ENCODE results near the gene DIPK1B. TPM values are rescaled to one million over a fixed set of nuclear protein-coding genes. Genes with fewer than 3 reads are reported as not detected.
A peak's percentile ranks its signal among the peaks of the same experiment; 100 is the strongest.

The DIPK1B gene
- total RNA-seq, 2 donors from 2014 or later: 1.3 to 3.2 TPM

DNA sequence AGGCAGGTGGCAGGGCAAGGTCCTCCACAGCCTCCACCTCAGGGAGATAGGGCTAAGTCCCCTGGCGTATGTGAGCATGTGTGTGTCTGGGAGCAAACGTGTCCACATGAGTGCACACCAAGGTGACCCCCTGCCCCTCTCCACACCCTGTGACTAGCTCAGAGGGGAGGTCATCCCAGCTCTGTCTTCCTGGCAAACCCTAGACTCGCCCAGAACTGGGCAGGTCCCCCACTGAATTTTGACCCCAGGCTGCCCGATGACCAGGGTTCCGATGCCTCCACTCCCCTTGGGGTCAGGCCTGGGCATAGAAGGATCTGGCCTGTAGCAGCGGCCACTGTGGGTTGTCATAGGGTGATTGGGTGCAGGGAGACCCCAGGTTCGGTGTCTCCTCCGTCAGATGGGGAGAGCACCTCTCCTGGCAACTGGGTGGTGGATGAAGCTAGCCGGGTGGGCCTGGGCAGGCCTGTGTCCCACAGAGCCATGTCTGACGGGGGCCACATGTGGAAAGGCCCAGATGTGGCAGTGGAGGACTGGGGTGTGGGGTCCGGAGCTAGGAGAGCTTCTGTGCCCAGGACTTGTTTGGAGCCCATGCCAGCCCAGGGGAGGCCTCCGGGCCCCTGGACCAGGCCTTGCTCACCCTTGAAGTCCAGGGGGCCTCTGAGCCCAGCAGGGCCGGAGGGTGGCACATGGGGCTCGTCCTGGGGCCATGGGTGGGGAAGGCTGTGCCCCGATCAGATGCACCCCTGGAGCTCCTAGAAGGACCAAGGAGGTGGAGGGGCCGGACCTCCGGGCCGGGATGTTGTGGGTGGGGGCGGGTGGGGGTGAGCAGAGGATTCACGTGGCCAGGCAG is 6.2 kb downstream of the DIPK1B start:
- DNase-seq: no peak
- H3K27ac Mint-ChIP-seq: no peak overlapping the region
- no peak for ATAC-seq
- no peaks in the 10 kb centered on the region for H3K9me3 ChIP-seq (ENCODE audit: control insufficient read depth, low read length, poor library complexity, severe bottlenecking)
- H3K4me1 Mint-ChIP-seq: peaks cover 3% of the 10 kb centered on the region
- no peaks in the 10 kb centered on the region for H3K36me3 Mint-ChIP-seq (ENCODE audit: low read depth)
- no peak overlapping the region for H3K4me3 Mint-ChIP-seq
- H3K27me3 Mint-ChIP-seq: peaks cover 16% of the 10 kb centered on the region

DNA sequence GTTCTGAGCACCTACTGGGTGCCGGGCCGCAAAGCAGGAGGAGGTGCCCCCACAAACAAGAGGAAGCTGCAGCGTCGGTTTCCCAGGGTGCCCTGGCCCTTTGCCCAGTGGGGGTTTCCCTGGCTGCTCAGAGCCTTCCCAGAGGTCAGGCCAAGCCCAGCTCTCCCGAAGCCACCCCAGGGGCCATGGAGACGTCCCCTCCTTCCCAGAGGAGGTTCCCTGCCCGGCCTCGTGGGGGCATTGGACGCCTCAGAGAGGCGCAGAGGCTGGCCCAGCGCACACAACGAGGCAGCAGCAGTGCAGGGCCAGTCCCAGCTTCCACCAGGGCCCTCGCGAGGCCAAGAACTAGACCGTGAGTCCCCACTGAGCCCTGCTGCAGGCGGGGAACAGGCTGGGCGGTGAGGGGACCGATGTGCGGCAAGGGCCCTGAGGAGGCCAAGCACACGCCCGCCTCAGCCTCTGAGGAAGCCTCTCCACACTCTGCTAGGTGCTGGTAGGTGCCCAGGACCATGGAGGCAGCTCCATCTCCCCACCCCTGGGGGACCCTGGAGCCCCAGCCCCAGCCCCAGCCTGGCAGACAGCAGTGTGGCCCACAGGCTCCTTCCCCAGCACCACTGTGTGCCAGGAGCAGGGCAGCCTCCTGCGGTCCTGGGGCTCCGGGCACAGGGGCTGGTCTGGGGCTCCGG is 7.0 kb downstream of the DIPK1B start:
- Mint-ChIP-seq H3K27me3 (peaks cover 8% of the 10 kb centered on the region), H3K4me3 (no peak overlapping the region), H3K4me1 (peaks cover 4% of the 10 kb centered on the region), H3K27ac (no peak overlapping the region), H3K36me3 (ENCODE audit: low read depth) (peaks cover under 1% of the 10 kb centered on the region)
- no peak for DNase-seq
- no peaks in the 10 kb centered on the region for H3K9me3 ChIP-seq (ENCODE audit: control insufficient read depth, low read length, poor library complexity, severe bottlenecking)
- ATAC-seq: peak; percentile 52

DNA sequence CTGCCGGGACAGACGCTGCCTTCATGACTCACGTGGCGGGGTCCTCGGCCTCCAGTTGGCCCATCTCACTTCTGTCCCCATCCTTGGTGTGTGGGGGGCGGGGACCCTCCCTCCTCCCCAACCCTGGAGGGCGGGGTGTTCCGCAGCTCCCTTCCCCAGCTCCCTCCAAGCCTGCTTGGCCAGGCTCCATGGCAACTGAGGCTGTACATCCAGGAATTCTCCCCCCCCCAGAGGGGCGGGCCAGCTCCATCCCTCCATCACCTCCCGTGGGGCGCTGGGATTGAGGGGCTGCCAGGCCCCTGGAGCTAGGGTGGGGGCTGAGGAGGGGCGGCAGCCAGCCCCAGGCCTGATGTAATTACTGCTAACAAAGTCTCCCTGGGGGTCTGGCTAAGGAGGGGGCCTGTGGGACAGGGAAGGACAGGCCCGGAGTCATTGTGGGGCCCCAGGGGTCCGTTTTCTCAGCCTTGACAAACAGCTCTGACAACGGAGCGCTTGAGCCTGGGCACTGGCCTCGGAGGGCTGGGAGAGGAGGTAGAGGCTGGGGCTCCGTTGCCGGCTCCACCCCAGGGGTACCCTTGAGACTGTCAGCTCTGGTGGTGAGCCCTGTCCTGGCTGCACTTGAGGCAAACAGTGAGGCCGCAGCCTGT is 8.0 kb downstream of the DIPK1B start:
- peaks cover 2% of the 10 kb centered on the region for H3K36me3 Mint-ChIP-seq (ENCODE audit: low read depth)
- peaks cover 7% of the 10 kb centered on the region for H3K27me3 Mint-ChIP-seq
- H3K4me3 Mint-ChIP-seq: no peak overlapping the region
- no peaks in the 10 kb centered on the region for H3K9me3 ChIP-seq (ENCODE audit: control insufficient read depth, low read length, poor library complexity, severe bottlenecking)
- H3K27ac Mint-ChIP-seq: no peak overlapping the region
- no peak for DNase-seq
- peaks cover 6% of the 10 kb centered on the region for H3K4me1 Mint-ChIP-seq
- no peak for ATAC-seq

DNA sequence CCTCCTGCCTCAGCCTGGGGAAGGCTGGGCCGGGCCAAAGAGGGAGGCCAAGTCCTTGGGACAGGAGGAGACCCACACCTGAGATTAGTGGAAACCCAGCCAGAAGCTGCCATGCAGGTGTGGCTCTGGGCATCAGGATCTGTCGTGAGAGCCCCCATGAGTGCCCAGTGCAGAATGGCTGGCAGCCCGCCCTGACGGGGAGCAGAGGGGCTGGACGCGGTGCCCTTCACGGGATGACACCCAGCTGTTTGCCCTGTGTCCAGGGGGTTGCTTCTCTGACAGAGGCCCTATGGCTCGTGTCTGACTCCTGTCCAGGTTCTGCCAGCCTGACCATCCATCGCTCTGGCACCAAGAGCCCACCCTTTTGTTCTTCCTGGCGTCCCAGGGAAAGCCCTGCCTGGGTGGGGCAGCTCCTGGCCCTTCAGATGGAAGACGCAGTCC is 8.5 kb downstream of the DIPK1B start:
- Mint-ChIP-seq H3K4me3 (peak overlapping the region; percentile 49), H3K4me1 (peaks cover 6% of the 10 kb centered on the region), H3K27me3 (peaks cover 3% of the 10 kb centered on the region), H3K27ac (no peak overlapping the region), H3K36me3 (ENCODE audit: low read depth) (peaks cover 2% of the 10 kb centered on the region)
- ATAC-seq: no peak
- no peak for DNase-seq
- H3K9me3 ChIP-seq (ENCODE audit: control insufficient read depth, low read length, poor library complexity, severe bottlenecking): no peaks in the 10 kb centered on the region

- H3K4me3 Mint-ChIP-seq: peak overlapping the region; percentile 49
- no peak overlapping the region for H3K27ac Mint-ChIP-seq
- H3K27me3 Mint-ChIP-seq: no peaks in the 10 kb centered on the region
- DNase-seq (no peak), ATAC-seq (no peak)
- H3K9me3 ChIP-seq (ENCODE audit: control insufficient read depth, low read length, poor library complexity, severe bottlenecking): no peaks in the 10 kb centered on the region
- H3K4me1 Mint-ChIP-seq: peaks cover 10% of the 10 kb centered on the region
- peaks cover 3% of the 10 kb centered on the region for H3K36me3 Mint-ChIP-seq (ENCODE audit: low read depth)
Observed at GRCh38 chr9:136721339-136722092, 9.1 kb downstream of the DIPK1B start.

GRCh38 chr9:136722093-136722968 is 10.0 kb downstream of the DIPK1B start:
- Mint-ChIP-seq H3K4me3 (no peak overlapping the region), H3K4me1 (peaks cover 16% of the 10 kb centered on the region), H3K27me3 (no peaks in the 10 kb centered on the region), H3K27ac (no peak overlapping the region), H3K36me3 (ENCODE audit: low read depth) (peaks cover 7% of the 10 kb centered on the region)
- no peaks in the 10 kb centered on the region for H3K9me3 ChIP-seq (ENCODE audit: control insufficient read depth, low read length, poor library complexity, severe bottlenecking)
- ATAC-seq (no peak), DNase-seq (no peak)

DNA sequence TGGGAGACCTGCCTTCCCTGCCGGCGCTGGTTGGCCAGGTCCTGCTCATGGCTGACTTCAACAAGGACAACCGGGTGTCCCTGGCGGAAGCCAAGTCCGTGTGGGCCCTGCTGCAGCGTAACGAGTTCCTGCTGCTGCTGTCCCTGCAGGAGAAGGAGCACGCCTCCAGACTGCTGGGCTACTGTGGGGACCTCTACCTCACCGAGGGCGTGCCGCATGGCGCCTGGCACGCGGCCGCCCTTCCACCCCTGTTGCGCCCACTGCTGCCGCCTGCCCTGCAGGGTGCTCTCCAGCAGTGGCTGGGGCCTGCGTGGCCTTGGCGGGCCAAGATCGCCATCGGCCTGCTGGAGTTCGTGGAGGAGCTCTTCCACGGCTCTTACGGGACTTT is 10.6 kb downstream of the DIPK1B start:
- ATAC-seq (no peak), DNase-seq (no peak)
- H3K36me3 Mint-ChIP-seq (ENCODE audit: low read depth): peaks cover 7% of the 10 kb centered on the region
- H3K27me3 Mint-ChIP-seq: no peaks in the 10 kb centered on the region
- H3K4me3 Mint-ChIP-seq: no peak overlapping the region
- H3K4me1 Mint-ChIP-seq: peaks cover 20% of the 10 kb centered on the region
- H3K27ac Mint-ChIP-seq: no peak overlapping the region
- H3K9me3 ChIP-seq (ENCODE audit: control insufficient read depth, low read length, poor library complexity, severe bottlenecking): no peaks in the 10 kb centered on the region

DNA sequence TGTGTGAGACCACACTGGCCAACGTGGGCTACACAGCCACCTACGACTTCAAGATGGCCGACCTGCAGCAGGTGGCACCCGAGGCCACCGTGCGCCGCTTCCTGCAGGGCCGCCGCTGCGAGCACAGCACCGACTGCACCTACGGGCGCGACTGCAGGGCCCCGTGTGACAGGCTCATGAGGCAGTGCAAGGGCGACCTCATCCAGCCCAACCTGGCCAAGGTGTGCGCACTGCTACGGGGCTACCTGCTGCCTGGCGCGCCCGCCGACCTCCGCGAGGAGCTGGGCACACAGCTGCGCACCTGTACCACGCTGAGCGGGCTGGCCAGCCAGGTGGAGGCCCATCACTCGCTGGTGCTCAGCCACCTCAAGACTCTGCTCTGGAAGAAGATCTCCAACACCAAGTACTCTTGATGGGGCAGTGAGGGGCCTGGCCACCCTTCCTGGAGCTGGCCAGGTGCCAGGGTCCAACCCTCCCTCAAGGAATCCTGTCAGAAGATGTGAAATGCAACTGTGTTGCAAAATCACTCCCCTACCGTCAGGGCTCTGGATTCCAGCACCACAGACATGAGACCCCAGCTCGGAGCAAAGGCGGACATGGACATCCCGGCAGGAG is 11.1 kb downstream of the DIPK1B start:
- DNase-seq (no peak), ATAC-seq (no peak)
- H3K4me3 Mint-ChIP-seq: peak overlapping the region; percentile 15
- peaks cover 7% of the 10 kb centered on the region for H3K36me3 Mint-ChIP-seq (ENCODE audit: low read depth)
- peaks cover 20% of the 10 kb centered on the region for H3K4me1 Mint-ChIP-seq
- H3K9me3 ChIP-seq (ENCODE audit: control insufficient read depth, low read length, poor library complexity, severe bottlenecking): no peaks in the 10 kb centered on the region
- no peak overlapping the region for H3K27ac Mint-ChIP-seq
- no peaks in the 10 kb centered on the region for H3K27me3 Mint-ChIP-seq

DNA sequence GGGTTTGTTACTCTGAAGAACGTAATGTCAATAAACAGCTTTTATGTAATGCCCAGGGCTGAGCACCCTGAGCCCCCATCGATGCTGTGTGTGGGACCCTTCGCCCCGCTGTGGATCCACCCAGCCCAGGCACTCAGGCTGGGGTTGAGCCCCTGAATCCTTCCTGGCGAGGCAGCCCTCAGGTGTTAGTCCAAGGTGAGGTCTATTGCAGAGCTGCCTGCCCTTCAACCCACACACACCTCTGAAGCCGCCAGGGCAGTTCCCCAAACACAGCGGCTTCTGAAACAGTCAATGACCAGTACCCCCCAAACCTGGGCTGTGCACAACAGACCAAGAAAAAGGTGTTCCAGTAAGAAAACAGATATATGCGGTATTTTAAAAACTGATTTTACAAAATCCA is 11.6 kb downstream of the DIPK1B start:
- no peak overlapping the region for H3K4me3 Mint-ChIP-seq
- H3K4me1 Mint-ChIP-seq: peaks cover 20% of the 10 kb centered on the region
- H3K27me3 Mint-ChIP-seq: no peaks in the 10 kb centered on the region
- no peaks in the 10 kb centered on the region for H3K9me3 ChIP-seq (ENCODE audit: control insufficient read depth, low read length, poor library complexity, severe bottlenecking)
- H3K27ac Mint-ChIP-seq: peak overlapping the region; percentile 83
- peaks cover 7% of the 10 kb centered on the region for H3K36me3 Mint-ChIP-seq (ENCODE audit: low read depth)
- no peak for ATAC-seq
- no peak for DNase-seq

- Mint-ChIP-seq H3K27me3 (no peaks in the 10 kb centered on the region), H3K27ac (peak overlapping the region; percentile 83), H3K4me1 (peaks cover 20% of the 10 kb centered on the region), H3K36me3 (ENCODE audit: low read depth) (peaks cover 7% of the 10 kb centered on the region), H3K4me3 (no peak overlapping the region)
- DNase-seq: no peak
- no peak for ATAC-seq
- no peaks in the 10 kb centered on the region for H3K9me3 ChIP-seq (ENCODE audit: control insufficient read depth, low read length, poor library complexity, severe bottlenecking)
Observed at GRCh38 chr9:136724772-136725171, 12.4 kb downstream of the DIPK1B start.

- Mint-ChIP-seq H3K4me1 (peaks cover 20% of the 10 kb centered on the region), H3K27ac (no peak overlapping the region), H3K36me3 (ENCODE audit: low read depth) (peaks cover 7% of the 10 kb centered on the region), H3K27me3 (no peaks in the 10 kb centered on the region), H3K4me3 (no peak overlapping the region)
- DNase-seq (no peak), ATAC-seq (no peak)
- H3K9me3 ChIP-seq (ENCODE audit: control insufficient read depth, low read length, poor library complexity, severe bottlenecking): no peaks in the 10 kb centered on the region
Observed at GRCh38 chr9:136725612-136726011, 13.2 kb downstream of the DIPK1B start.

DNA sequence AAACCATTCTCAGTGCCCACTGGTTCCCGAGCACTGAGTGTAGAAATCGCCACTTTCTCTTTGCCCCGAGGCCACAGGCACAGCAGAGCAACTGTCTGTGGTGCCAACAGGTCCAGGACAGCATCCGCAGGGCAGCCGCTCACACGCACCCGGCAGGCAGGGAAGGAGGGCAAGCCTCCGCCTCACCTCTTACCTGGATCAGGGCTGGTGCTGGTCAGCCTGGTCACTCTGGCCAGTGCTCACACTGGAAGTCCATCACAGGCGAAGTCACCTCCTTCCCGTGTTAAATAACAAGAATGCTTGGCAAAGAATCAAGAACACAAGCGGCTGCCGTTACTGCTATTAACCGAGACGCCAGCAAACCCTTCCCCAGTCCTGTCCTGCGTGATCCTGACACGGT is 13.7 kb downstream of the DIPK1B start:
- ATAC-seq (no peak), DNase-seq (no peak)
- Mint-ChIP-seq H3K4me3 (peak overlapping the region; percentile 98), H3K27ac (peak overlapping the region; percentile 93), H3K4me1 (peaks cover 19% of the 10 kb centered on the region), H3K36me3 (ENCODE audit: low read depth) (peaks cover 7% of the 10 kb centered on the region), H3K27me3 (no peaks in the 10 kb centered on the region)
- no peaks in the 10 kb centered on the region for H3K9me3 ChIP-seq (ENCODE audit: control insufficient read depth, low read length, poor library complexity, severe bottlenecking)
